ENCODE data around the gene MRPL58. TPM values are rescaled to one million over a fixed set of nuclear protein-coding genes. Genes with fewer than 3 reads are reported as not detected.
A peak's percentile ranks its signal among the peaks of the same experiment; 100 is the strongest.
"Not testable (repeated sequence)": the region's sequence is repeated elsewhere in the genome, so short reads cannot be mapped to it uniquely, and the experiment has no call there.

Gene MRPL58
- total and polyA plus RNA-seq, 2 donors (not counting 1 experiment from before 2014, with no cell fraction given) = 20.8 to 21.6 TPM

DNA sequence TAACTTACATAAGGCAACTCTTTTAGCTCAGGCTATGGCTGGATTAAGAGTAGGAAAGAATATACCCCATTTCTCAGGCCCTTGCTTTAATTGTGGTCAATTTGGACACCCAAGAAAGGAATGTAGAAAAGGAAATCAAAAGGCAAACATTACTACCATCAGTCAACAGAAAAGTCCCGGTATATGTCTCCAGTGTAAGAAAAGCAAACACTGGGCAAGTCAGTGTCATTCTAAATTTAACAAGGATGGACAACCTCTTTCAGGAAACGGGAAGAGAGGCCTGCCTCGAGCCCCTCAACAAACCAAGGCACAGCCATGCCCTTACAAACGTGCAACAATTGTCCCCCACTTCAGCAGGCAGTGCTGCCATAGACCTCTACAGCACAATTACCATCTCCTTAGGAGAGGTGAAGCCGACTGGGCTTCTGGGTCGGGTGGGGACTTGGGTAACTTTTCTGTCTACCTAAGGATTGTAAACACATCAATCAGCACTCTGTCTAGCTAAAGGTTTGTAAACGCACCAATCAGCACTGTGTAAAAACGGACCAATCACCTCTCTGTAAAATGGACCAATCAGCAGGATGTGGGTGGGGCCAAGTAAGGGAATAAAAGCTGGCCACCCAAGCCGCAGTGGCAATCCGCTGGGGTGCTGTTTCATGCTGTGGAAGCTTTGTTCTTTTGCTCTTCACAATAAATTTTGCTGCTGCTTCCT is 12.4 kb downstream of the MRPL58 start:
- Histone ChIP-seq H3K4me2 (replicated peaks; ENCODE audit: low read depth, low read length, poor library complexity, severe bottlenecking) (peak overlapping the region; percentile 28), H3K9ac (ENCODE audit: low read length) (no peak overlapping the region), H2AFZ (ENCODE audit: insufficient read depth, low read depth, low read length, poor library complexity, severe bottlenecking) (no peak overlapping the region), H3K4me3 (ENCODE audit: control extremely low read depth in 1 of 5, extremely low read depth in 1 of 5, insufficient read depth in 1 of 5, low read depth in 2 of 5, low read length in 4 of 5) (no peak overlapping the region), H3K36me3 (replicated peaks in 1 of 2; ENCODE audit: control extremely low read depth in 1 of 2, control insufficient read depth in 1 of 2, extremely low read depth in 1 of 2, insufficient read depth in 2 of 2, low read length in 1 of 2) (peaks cover 4 to 22% of the 10 kb centered on the region in 2 experiments), H3K27me3 (replicated peaks in 1 of 4; ENCODE audit: control extremely low read depth in 1 of 4, control insufficient read depth in 3 of 4, insufficient read depth in 4 of 4, low read length in 3 of 4) (no peaks in the 10 kb centered on the region), H3K79me2 (ENCODE audit: control insufficient read depth, insufficient read depth, low read length) (no peaks in the 10 kb centered on the region), H4K20me1 (ENCODE audit: control insufficient read depth, insufficient read depth, low read length, poor library complexity, severe bottlenecking) (no peaks in the 10 kb centered on the region), H3K27ac (ENCODE audit: low read length in 2 of 2) (no peak overlapping the region), H3K9me3 (ENCODE audit: control extremely low read depth in 1 of 3, control insufficient read depth in 2 of 3, insufficient read depth in 1 of 3, low read length in 2 of 3) (peaks cover 0 to 5% (median 0%) of the 10 kb centered on the region in 3 donors), H3K4me1 (ENCODE audit: control insufficient read depth in 2 of 2, insufficient read depth in 2 of 2, low read length in 2 of 2) (peaks cover 0 to 4% of the 10 kb centered on the region in 2 donors)
- H3K27ac Mint-ChIP-seq = no peak overlapping the region
- no peak for DNase-seq
- ChIA-PET CTCF (interaction anchor here (1.1 to 1.7 kb wide), 2 partner anchors 12 to 63 kb away, joined by 3 to 4 read pairs; no protein-coding TSS in a partner anchor), POLR2A (no interaction called here)
- peaks cover 4% of the 10 kb centered on the region for H3K9me3 Mint-ChIP-seq (ENCODE audit: insufficient read depth)
- TF ChIP-seq EZH2 (IDR thresholded peaks at IDR 0.05; ENCODE audit: borderline replicate concordance, insufficient read depth, low read depth, low read length, poor library complexity, severe bottlenecking) = no peak
- H3K4me1 Mint-ChIP-seq = peaks cover 4% of the 10 kb centered on the region
- ATAC-seq (ENCODE audit: low read depth) = no peak
- WGBS (ENCODE audit: insufficient coverage) = 88% methylated on average over 9 of the region's 10 CpGs
- intact Hi-C loops (cut with micrococcal nuclease) = no loop called here
- H3K4me3 Mint-ChIP-seq = no peak overlapping the region
- no peaks in the 10 kb centered on the region for H3K27me3 Mint-ChIP-seq

DNA sequence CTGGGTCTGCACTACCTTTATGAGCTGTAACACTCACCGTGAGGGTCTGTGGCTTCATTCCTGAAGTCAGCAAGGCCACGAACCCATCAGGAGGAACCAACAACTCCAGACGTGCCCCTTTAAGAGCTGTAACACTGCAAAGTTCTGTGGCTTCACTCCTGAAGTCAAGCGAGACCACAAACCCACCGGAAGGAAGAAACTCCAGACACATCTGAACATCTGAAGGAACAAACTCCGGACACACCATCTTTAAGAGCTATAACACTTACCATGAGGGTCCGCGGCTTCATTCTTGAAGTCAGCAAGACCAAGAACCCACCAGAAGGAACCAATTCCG is 12.9 kb downstream of the MRPL58 start:
- H2AFZ ChIP-seq (ENCODE audit: insufficient read depth, low read depth, low read length, poor library complexity, severe bottlenecking); H3K27ac ChIP-seq (ENCODE audit: low read length in 2 of 2); ATAC-seq (ENCODE audit: low read depth); H4K20me1 ChIP-seq (ENCODE audit: control insufficient read depth, insufficient read depth, low read length, poor library complexity, severe bottlenecking); H3K9me3 ChIP-seq (ENCODE audit: control extremely low read depth in 1 of 3, control insufficient read depth in 2 of 3, insufficient read depth in 1 of 3, low read length in 2 of 3); POLR2A ChIA-PET; H3K4me1 ChIP-seq (ENCODE audit: control insufficient read depth in 2 of 2, insufficient read depth in 2 of 2, low read length in 2 of 2); H3K4me3 ChIP-seq (ENCODE audit: control extremely low read depth in 1 of 5, extremely low read depth in 1 of 5, insufficient read depth in 1 of 5, low read depth in 2 of 5, low read length in 4 of 5); H3K27me3 Mint-ChIP-seq; H3K4me1 Mint-ChIP-seq; H3K27me3 ChIP-seq (replicated peaks in 1 of 4; ENCODE audit: control extremely low read depth in 1 of 4, control insufficient read depth in 3 of 4, insufficient read depth in 4 of 4, low read length in 3 of 4); DNase-seq; intact Hi-C loops (cut with micrococcal nuclease); H3K4me3 Mint-ChIP-seq; H3K79me2 ChIP-seq (ENCODE audit: control insufficient read depth, insufficient read depth, low read length); H3K9me3 Mint-ChIP-seq (ENCODE audit: insufficient read depth); H3K27ac Mint-ChIP-seq; H3K9ac ChIP-seq (ENCODE audit: low read length): not testable (repeated sequence)
- CTCF ChIA-PET = interaction anchor here (1.1 to 1.7 kb wide), 2 partner anchors 11 to 64 kb away, joined by 3 to 4 read pairs; no protein-coding TSS in a partner anchor
- WGBS (ENCODE audit: insufficient coverage) = 62% methylated on average over 6 of the region's 9 CpGs
- Histone ChIP-seq H3K4me2 (replicated peaks; ENCODE audit: low read depth, low read length, poor library complexity, severe bottlenecking) (peak overlapping the region; percentile 28), H3K36me3 (replicated peaks in 1 of 2; ENCODE audit: control extremely low read depth in 1 of 2, control insufficient read depth in 1 of 2, extremely low read depth in 1 of 2, insufficient read depth in 2 of 2, low read length in 1 of 2) (peaks cover 4 to 18% of the 10 kb centered on the region in 2 experiments)

DNA sequence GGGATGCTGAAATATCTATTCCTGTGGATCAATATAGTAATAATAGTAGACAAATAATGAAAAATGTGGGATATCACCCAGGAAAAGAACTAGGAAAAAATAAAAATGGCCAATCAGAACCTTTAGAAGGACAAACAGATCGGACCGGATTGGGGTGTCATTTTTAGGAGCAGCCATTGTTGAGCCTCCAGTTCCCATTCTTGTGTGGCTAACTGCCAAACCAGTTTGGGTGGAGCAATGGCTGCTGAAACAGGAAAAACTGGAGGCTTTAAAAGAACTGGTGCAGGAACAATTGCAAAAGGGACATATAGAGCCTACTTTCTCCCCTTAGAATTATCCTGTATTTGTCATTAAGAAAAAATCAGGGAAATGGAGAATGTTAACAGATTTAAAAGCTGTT is 14.2 kb downstream of the MRPL58 start:
- H3K79me2 ChIP-seq (ENCODE audit: control insufficient read depth, insufficient read depth, low read length); H3K4me1 ChIP-seq (ENCODE audit: control insufficient read depth in 2 of 2, insufficient read depth in 2 of 2, low read length in 2 of 2); DNase-seq; H3K4me3 ChIP-seq (ENCODE audit: control extremely low read depth in 1 of 5, extremely low read depth in 1 of 5, insufficient read depth in 1 of 5, low read depth in 2 of 5, low read length in 4 of 5); H3K4me3 Mint-ChIP-seq; H2AFZ ChIP-seq (ENCODE audit: insufficient read depth, low read depth, low read length, poor library complexity, severe bottlenecking); H3K4me2 ChIP-seq (replicated peaks; ENCODE audit: low read depth, low read length, poor library complexity, severe bottlenecking); H3K9me3 Mint-ChIP-seq (ENCODE audit: insufficient read depth); H3K27me3 Mint-ChIP-seq; H3K27ac ChIP-seq (ENCODE audit: low read length in 2 of 2); H3K9me3 ChIP-seq (ENCODE audit: control extremely low read depth in 1 of 3, control insufficient read depth in 2 of 3, insufficient read depth in 1 of 3, low read length in 2 of 3); H3K27ac Mint-ChIP-seq; H3K4me1 Mint-ChIP-seq; POLR2A ChIA-PET; intact Hi-C loops (cut with micrococcal nuclease); H3K36me3 ChIP-seq (replicated peaks in 1 of 2; ENCODE audit: control extremely low read depth in 1 of 2, control insufficient read depth in 1 of 2, extremely low read depth in 1 of 2, insufficient read depth in 2 of 2, low read length in 1 of 2); H3K9ac ChIP-seq (ENCODE audit: low read length); H3K27me3 ChIP-seq (replicated peaks in 1 of 4; ENCODE audit: control extremely low read depth in 1 of 4, control insufficient read depth in 3 of 4, insufficient read depth in 4 of 4, low read length in 3 of 4); ATAC-seq (ENCODE audit: low read depth); H4K20me1 ChIP-seq (ENCODE audit: control insufficient read depth, insufficient read depth, low read length, poor library complexity, severe bottlenecking): not testable (repeated sequence)
- WGBS (ENCODE audit: insufficient coverage) = 76% methylated on average over 2 of the region's 2 CpGs
- CTCF ChIA-PET = interaction anchor here (1.7 kb wide), 1 partner anchor 10 kb away, joined by 4 read pairs; no protein-coding TSS in a partner anchor

Measured in B cell (primary cell).